Tibial nerve (tissue), 4 donors: ENCODE data around the gene DDI1. TPM values are rescaled to one million over a fixed set of nuclear protein-coding genes. Genes with fewer than 3 reads are reported as not detected.

Source experiments
- DNase-seq, 2 donors: peaks; one replicate each; pipeline ENCODE4 v3.0.0-alpha.2; 2019; ENCODE audit warnings: low spot score in 2 of 2
- H3K27ac ChIP-seq, 4 donors: fragments of 200-600 bp; sonication (generic) in 3 of 4; one replicate each; pipeline ENCODE4 v1.5.1; 2017 to 2019; ENCODE audit warnings: mild to moderate bottlenecking in 1 of 4
- H3K27me3 ChIP-seq, 2 donors: fragments of 200-600 bp; sonication (generic) in 1 of 2; one replicate each; pipeline versions ENCODE4 v1.5.1 to v1.6.0; 2017 to 2019
- H3K36me3 ChIP-seq, 3 donors: fragments of 200-600 bp; sonication (generic); one replicate each; pipeline ENCODE4 v1.5.1; 2018 to 2019
- H3K4me1 ChIP-seq, 4 donors: fragments of 200-600 bp; sonication (generic) in 3 of 4; one replicate each; pipeline ENCODE4 v1.5.1; 2017 to 2019
- H3K4me3 ChIP-seq, 4 donors: fragments of 200-600 bp; sonication (generic) in 3 of 4; one replicate each; pipeline ENCODE4 v1.5.1; 2017 to 2019; ENCODE audit warnings: mild to moderate bottlenecking in 1 of 4, moderate library complexity in 1 of 4
- H3K9me3 ChIP-seq, 4 donors: fragments of 200-600 bp; sonication (generic) in 3 of 4; one replicate each; pipeline ENCODE4 v1.5.1; 2017 to 2019
- CTCF ChIP-seq, 5 experiments: fragments of 200-600 bp in 3 of 5; fragments of 450-650 bp in 2 of 5; sonication (generic) in 3 of 5; IDR thresholded peaks; one replicate each; pipeline ENCODE4 v1.5.1; 2016 to 2019; ENCODE audit warnings: antibody characterized with exemption in 5 of 5, mild to moderate bottlenecking in 3 of 5, moderate library complexity in 2 of 5
- EP300 ChIP-seq, 2 donors: sonication (generic); formaldehyde crosslinking; IDR thresholded peaks; one replicate each; pipeline ENCODE4 v1.6.1; 2017; ENCODE audit warnings: antibody characterized with exemption in 2 of 2, mild to moderate bottlenecking in 1 of 2
- POLR2A ChIP-seq, 2 donors: fragments of 450-650 bp; IDR thresholded peaks; one replicate each; pipeline ENCODE4 v1.6.1; 2017; ENCODE audit warnings: antibody characterized with exemption in 2 of 2, mild to moderate bottlenecking in 2 of 2, moderate library complexity in 2 of 2
- WGBS, 2 donors: methylation state at CpG; one replicate each; pipeline ENCODE4 v1.1.5; 2018; 5-methylcytosine and 5-hydroxymethylcytosine counted together
- total RNA-seq, 4 donors: library from RNA; depleted of rRNA; stranded (reverse); fragments of >200 nt; gene quantifications; one replicate each; pipeline ENCODE4 v1.1.0, GENCODE V29; 2016

The DDI1 gene
- total RNA-seq, 4 donors from 2014 or later: not detected

GRCh38 chr11:104049116-104049515, 12.7 kb downstream of the DDI1 start:
- H3K36me3 ChIP-seq: no peaks in the 10 kb centered on the region
- no peaks in the 10 kb centered on the region for H3K27me3 ChIP-seq
- H3K9me3 ChIP-seq: no peaks in the 10 kb centered on the region
- H3K4me1 ChIP-seq: no peaks in the 10 kb centered on the region
- no peak overlapping the region for H3K4me3 ChIP-seq
- 57 to 86% methylated on average over 4 of the region's 4 CpGs for WGBS, 2 donors
- no peak for DNase-seq
- TF ChIP-seq CTCF (IDR thresholded peaks at IDR 0.05) (no peak), POLR2A (IDR thresholded peaks at IDR 0.05) (no peak), EP300 (IDR thresholded peaks at IDR 0.05) (no peak)
- no peak overlapping the region for H3K27ac ChIP-seq

- no peak overlapping the region for H3K4me3 ChIP-seq
- no peak overlapping the region for H3K27ac ChIP-seq
- 87 to 89% methylated on average over 4 of the region's 4 CpGs for WGBS, 2 donors
- no peak for DNase-seq
- no peaks in the 10 kb centered on the region for H3K9me3 ChIP-seq
- H3K36me3 ChIP-seq: no peaks in the 10 kb centered on the region
- H3K4me1 ChIP-seq: no peaks in the 10 kb centered on the region
- no peaks in the 10 kb centered on the region for H3K27me3 ChIP-seq
- TF ChIP-seq CTCF (IDR thresholded peaks at IDR 0.05) (no peak), POLR2A (IDR thresholded peaks at IDR 0.05) (no peak), EP300 (IDR thresholded peaks at IDR 0.05) (no peak)
Observed at GRCh38 chr11:104051778-104052177, 15.3 kb downstream of the DDI1 start.

- Histone ChIP-seq H3K27me3 (no peaks in the 10 kb centered on the region), H3K36me3 (no peaks in the 10 kb centered on the region), H3K27ac (no peak overlapping the region), H3K4me1 (no peaks in the 10 kb centered on the region), H3K9me3 (no peaks in the 10 kb centered on the region), H3K4me3 (no peak overlapping the region)
- no peak for TF ChIP-seq EP300 (IDR thresholded peaks at IDR 0.05)
- TF ChIP-seq CTCF (IDR thresholded peaks at IDR 0.05): no peak
- no peak for TF ChIP-seq POLR2A (IDR thresholded peaks at IDR 0.05)
- no peak for DNase-seq
- whole genome bisulfite sequencing, 2 donors: 74 to 80% methylated on average over 5 of the region's 5 CpGs
Observed at GRCh38 chr11:104053743-104054478, 17.5 kb downstream of the DDI1 start.

GRCh38 chr11:104054911-104055529, 18.6 kb downstream of the DDI1 start:
- H3K4me1 ChIP-seq: no peaks in the 10 kb centered on the region
- H3K27me3 ChIP-seq: no peaks in the 10 kb centered on the region
- no peaks in the 10 kb centered on the region for H3K9me3 ChIP-seq
- H3K4me3 ChIP-seq: no peak overlapping the region
- 82 to 85% methylated on average over 4 of the region's 4 CpGs for WGBS, 2 donors
- TF ChIP-seq CTCF (IDR thresholded peaks at IDR 0.05) (no peak), EP300 (IDR thresholded peaks at IDR 0.05) (no peak), POLR2A (IDR thresholded peaks at IDR 0.05) (no peak)
- H3K36me3 ChIP-seq: no peaks in the 10 kb centered on the region
- no peak overlapping the region for H3K27ac ChIP-seq
- no peak for DNase-seq

GRCh38 chr11:104055596-104055995, 19.2 kb downstream of the DDI1 start:
- Histone ChIP-seq H3K36me3 (no peaks in the 10 kb centered on the region), H3K4me1 (no peaks in the 10 kb centered on the region), H3K4me3 (no peak overlapping the region), H3K27me3 (no peaks in the 10 kb centered on the region), H3K9me3 (no peaks in the 10 kb centered on the region), H3K27ac (no peak overlapping the region)
- 90 to 93% methylated on average over 1 of the region's 1 CpG for whole genome bisulfite sequencing, 2 donors
- TF ChIP-seq POLR2A (IDR thresholded peaks at IDR 0.05) (no peak), CTCF (IDR thresholded peaks at IDR 0.05) (no peak), EP300 (IDR thresholded peaks at IDR 0.05) (no peak)
- no peak for DNase-seq
